Parathyroid adenoma (tissue), 2 donors: ENCODE data around the gene SSX2IP.
"Not testable (repeated sequence)": the region's sequence is repeated elsewhere in the genome, so short reads cannot be mapped to it uniquely, and the experiment has no call there.

Experiments
- H2AFZ ChIP-seq: fragments of 300-600 bp; sonication (generic); one replicate; pipeline ENCODE4 v1.7.0; 2017; ENCODE audit warnings: antibody characterized with exemption, mild to moderate bottlenecking
- H3K27ac ChIP-seq: fragments of 300-600 bp; sonication (generic); one replicate; pipeline ENCODE4 v1.7.0; 2017
- H3K27me3 ChIP-seq: fragments of 300-600 bp; sonication (generic); one replicate; pipeline ENCODE4 v1.7.0; 2017; ENCODE audit warnings: low read length; ENCODE audit not compliant: control insufficient read depth, insufficient read depth
- H3K36me3 ChIP-seq: fragments of 300-600 bp; sonication (generic); one replicate; pipeline ENCODE4 v1.7.0; 2017; ENCODE audit warnings: low read length; ENCODE audit not compliant: control insufficient read depth, insufficient read depth
- H3K4me1 ChIP-seq: fragments of 300-600 bp; sonication (generic); one replicate; pipeline ENCODE4 v1.7.0; 2017; ENCODE audit warnings: control low read depth
- H3K4me2 ChIP-seq: fragments of 300-600 bp; sonication (generic); one replicate; pipeline ENCODE4 v1.7.0; 2017; ENCODE audit warnings: low read length
- H3K4me3 ChIP-seq: fragments of 300-600 bp; sonication (generic); one replicate; pipeline ENCODE4 v1.7.0; 2017; ENCODE audit warnings: low read depth, low read length
- H3K79me2 ChIP-seq: fragments of 300-600 bp; sonication (generic); one replicate; pipeline ENCODE4 v1.7.0; 2017; ENCODE audit warnings: control low read depth
- H3K9ac ChIP-seq: fragments of 300-600 bp; sonication (generic); one replicate; pipeline ENCODE4 v1.7.0; 2017; ENCODE audit warnings: mild to moderate bottlenecking
- H3K9me3 ChIP-seq: fragments of 300-600 bp; sonication (generic); one replicate; pipeline ENCODE4 v1.7.0; 2017; ENCODE audit warnings: low read length; ENCODE audit not compliant: control insufficient read depth
- TF ChIP-seq, protein P1 (sequence below): fragments of 300-600 bp; sonication (generic); IDR thresholded peaks from one replicate; pipeline ENCODE4 v1.7.0; 2017; ENCODE audit warnings: antibody characterized with exemption, mild to moderate bottlenecking
- donor health status: primary hyperparathyroidism.

The SSX2IP gene

DNA sequence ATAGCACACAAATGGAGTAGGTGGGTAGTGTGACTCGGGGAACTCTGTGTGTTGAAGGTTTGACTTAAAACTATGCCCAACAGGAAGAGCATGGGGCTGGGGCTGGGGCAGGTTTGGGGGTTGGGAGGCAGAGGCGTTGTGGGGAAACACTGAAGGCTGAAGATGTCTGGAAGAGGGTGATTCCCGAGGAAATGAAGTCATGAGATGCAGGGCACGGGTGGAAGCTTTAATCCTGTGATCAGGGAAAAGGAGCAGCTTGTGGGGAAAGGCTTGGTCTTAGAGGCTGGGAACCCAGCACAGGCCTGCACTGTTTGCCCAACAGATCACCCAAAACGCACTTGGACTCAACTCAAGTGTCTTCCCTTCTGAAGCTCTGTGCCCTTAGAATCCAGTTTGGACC, 89.5 kb downstream of the SSX2IP start:
- Histone ChIP-seq H3K79me2 (no peaks in the 10 kb centered on the region), H3K9me3 (no peaks in the 10 kb centered on the region), H2AFZ (no peak overlapping the region), H3K27me3 (no peaks in the 10 kb centered on the region), H3K4me2 (no peak overlapping the region), H3K36me3 (no peaks in the 10 kb centered on the region), H3K27ac (no peak overlapping the region), H3K9ac (no peak overlapping the region), H3K4me1 (no peaks in the 10 kb centered on the region), H3K4me3 (no peak overlapping the region)
- TF ChIP-seq, protein P1, sequence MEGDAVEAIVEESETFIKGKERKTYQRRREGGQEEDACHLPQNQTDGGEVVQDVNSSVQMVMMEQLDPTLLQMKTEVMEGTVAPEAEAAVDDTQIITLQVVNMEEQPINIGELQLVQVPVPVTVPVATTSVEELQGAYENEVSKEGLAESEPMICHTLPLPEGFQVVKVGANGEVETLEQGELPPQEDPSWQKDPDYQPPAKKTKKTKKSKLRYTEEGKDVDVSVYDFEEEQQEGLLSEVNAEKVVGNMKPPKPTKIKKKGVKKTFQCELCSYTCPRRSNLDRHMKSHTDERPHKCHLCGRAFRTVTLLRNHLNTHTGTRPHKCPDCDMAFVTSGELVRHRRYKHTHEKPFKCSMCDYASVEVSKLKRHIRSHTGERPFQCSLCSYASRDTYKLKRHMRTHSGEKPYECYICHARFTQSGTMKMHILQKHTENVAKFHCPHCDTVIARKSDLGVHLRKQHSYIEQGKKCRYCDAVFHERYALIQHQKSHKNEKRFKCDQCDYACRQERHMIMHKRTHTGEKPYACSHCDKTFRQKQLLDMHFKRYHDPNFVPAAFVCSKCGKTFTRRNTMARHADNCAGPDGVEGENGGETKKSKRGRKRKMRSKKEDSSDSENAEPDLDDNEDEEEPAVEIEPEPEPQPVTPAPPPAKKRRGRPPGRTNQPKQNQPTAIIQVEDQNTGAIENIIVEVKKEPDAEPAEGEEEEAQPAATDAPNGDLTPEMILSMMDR: no peak

DNA sequence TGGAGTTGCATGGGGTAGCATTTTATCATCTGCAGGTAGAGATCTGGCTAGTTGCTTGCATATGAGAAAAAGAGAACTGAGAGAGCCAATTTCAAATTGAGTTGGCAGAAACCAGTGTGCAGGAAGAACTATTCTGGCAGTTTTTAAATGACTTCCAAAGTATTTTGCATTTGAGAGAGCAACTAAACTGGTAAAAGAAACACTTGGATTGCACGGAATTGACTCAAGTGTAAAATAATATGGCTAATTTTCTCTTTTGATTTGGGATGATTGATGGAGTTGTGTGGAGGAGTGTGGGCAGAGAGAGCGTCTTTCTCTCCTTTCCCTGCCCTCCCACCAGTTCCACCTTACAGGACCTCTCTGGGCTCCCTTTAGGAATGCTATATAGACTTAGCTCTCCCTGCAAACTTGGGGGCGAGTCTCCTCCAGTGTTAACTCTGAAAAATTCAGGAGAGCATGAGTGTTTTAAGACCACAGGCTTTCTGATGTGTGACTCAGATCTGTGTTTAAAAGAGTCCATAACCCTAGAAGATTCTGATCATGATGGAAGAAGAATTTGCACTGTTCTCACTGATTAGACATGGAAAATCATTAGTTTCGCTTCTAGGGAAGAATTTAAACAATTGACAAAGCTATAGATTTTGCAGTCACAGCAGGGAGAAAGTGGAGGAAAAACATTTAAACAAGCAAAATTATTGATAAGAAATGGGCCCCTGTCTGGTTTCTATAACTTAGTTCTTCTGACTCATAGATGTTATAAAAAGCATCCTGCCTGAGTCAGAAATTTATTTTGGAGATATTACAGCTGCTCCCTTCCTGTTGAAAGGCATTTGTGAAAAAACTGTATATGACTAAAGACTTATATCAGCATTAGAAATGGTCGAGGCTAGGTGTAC, 91.2 kb downstream of the SSX2IP start:
- Histone ChIP-seq H3K4me2 (no peak overlapping the region), H2AFZ (no peak overlapping the region), H3K4me1 (no peaks in the 10 kb centered on the region), H3K9me3 (no peaks in the 10 kb centered on the region), H3K36me3 (no peaks in the 10 kb centered on the region), H3K9ac (no peak overlapping the region), H3K4me3 (no peak overlapping the region), H3K27ac (no peak overlapping the region), H3K27me3 (no peaks in the 10 kb centered on the region), H3K79me2 (no peaks in the 10 kb centered on the region)
- TF ChIP-seq, protein P1: no peak

DNA sequence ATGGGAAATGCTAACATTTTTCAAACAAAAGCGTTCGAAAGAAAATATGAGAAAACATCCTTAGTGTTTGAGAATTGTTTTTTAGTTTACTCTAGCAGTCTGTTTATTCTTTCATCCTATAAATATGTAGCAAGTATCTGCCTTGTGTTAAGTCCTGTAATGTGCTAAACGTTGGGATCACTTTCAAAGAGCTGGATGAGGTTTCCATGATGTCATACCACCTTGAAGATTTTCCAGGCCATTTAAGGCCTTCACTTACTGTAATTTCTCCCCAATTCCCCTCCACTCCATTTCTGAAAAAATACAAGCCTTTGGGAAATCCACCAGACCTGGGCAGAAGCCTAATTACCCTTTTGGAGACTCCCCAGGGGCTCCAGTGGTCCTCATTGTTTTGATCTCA, 91.8 kb downstream of the SSX2IP start:
- Histone ChIP-seq H3K4me3 (no peak overlapping the region), H3K36me3 (no peaks in the 10 kb centered on the region), H2AFZ (no peak overlapping the region), H3K4me2 (no peak overlapping the region), H3K9me3 (no peaks in the 10 kb centered on the region), H3K9ac (no peak overlapping the region), H3K79me2 (no peaks in the 10 kb centered on the region), H3K27ac (no peak overlapping the region), H3K4me1 (no peaks in the 10 kb centered on the region), H3K27me3 (no peaks in the 10 kb centered on the region)
- TF ChIP-seq, protein P1: no peak

DNA sequence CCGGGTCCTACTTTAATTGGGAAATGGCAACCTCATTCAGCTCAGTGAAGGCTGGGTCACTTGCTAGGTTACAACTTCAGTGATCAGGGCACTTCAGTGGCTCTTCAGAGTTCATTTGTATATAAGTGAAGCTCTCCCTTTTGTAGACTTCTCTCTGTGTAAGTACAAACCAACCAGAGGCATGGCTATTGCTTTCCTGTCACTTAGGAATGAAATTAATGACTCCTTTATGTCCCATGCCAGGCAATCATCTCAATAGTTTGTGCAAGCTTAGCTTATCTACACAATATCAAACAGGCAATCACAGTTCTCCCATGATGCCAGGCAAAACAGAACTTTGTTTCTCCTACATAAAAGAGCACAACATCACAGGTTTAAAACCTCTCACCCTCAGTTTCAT, 93.2 kb downstream of the SSX2IP start:
- Histone ChIP-seq H3K9ac (no peak overlapping the region), H3K79me2 (no peaks in the 10 kb centered on the region), H3K4me1 (no peaks in the 10 kb centered on the region), H3K4me3 (no peak overlapping the region), H3K27me3 (no peaks in the 10 kb centered on the region), H3K4me2 (no peak overlapping the region), H3K9me3 (no peaks in the 10 kb centered on the region), H3K27ac (no peak overlapping the region), H2AFZ (no peak overlapping the region), H3K36me3 (no peaks in the 10 kb centered on the region)
- TF ChIP-seq, protein P1: no peak

DNA sequence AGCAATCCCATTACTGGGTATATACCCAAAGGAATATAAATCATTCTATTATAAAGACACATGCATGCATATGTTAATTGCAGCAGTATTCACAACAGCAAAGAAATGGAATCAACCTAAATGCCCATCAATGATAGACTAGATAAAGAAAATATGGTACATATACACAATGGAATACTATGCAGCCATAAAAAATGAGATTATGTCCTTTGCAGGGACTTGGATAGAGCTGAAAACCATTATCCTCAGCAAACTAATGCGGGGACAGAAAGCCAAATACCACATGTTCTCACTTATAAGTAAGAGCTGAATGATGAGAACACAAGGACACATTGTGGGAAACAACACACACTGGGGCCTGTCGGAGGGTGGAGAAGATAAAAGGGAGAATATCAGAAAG, 95.3 kb downstream of the SSX2IP start:
- H3K27ac ChIP-seq, H3K27me3 ChIP-seq, H3K4me3 ChIP-seq, H3K4me2 ChIP-seq, H3K4me1 ChIP-seq, H3K79me2 ChIP-seq, H3K36me3 ChIP-seq, H3K9me3 ChIP-seq, H3K9ac ChIP-seq, H2AFZ ChIP-seq: not testable (repeated sequence)
